B cell (primary cell): ENCODE data around the gene BMP7. TPM values are rescaled to one million over a fixed set of nuclear protein-coding genes. Genes with fewer than 3 reads are reported as not detected.

Experiments
- ATAC-seq: fragments of 200-7000 bp; cut with Tn5 transposase; one replicate; pipeline ENCODE4 v1.10.0; 2021; ENCODE audit warnings: low read depth, mild to moderate bottlenecking, moderate number of reproducible peaks, moderate library complexity
- CTCF ChIA-PET: fragments of 350-600 bp; sonication (Branson Sonifier 250); formaldehyde crosslinking; loops from one replicate; lab custom pipeline; 2021; ENCODE audit warnings: antibody characterized with exemption, inconsistent platforms; lab: Charles Lee
- POLR2A ChIA-PET: fragments of 350-600 bp; sonication (Branson Sonifier 250); formaldehyde crosslinking; loops from one replicate; lab custom pipeline; 2021; ENCODE audit warnings: antibody characterized with exemption; lab: Charles Lee
- DNase-seq: peaks from one replicate; pipeline ENCODE4 v3.0.0; 2013
- H2AFZ ChIP-seq: 2 replicates; pipeline ENCODE4 v1.6.1; 2012; ENCODE audit warnings: mild to moderate bottlenecking, low read depth, low read length; ENCODE audit not compliant: insufficient read depth, poor library complexity, severe bottlenecking
- H3K27ac ChIP-seq, 2 donors: 1 replicate in 1 of 2; 2 replicates in 1 of 2; pipeline ENCODE4 v1.5.1; 2012 to 2013; ENCODE audit warnings: low read length in 2 of 2, mild to moderate bottlenecking in 2 of 2, moderate library complexity in 1 of 2
- H3K27me3 ChIP-seq, 4 experiments: fragments of 200-600 bp in 1 of 4; sonication (generic) in 1 of 4; replicated peaks in 1 of 4; 1 replicate in 2 of 4; 2 replicates in 2 of 4; pipeline versions ENCODE4 v1.6.1 to v1.7.0; 2013 to 2016; ENCODE audit warnings: low read length in 3 of 4, mild to moderate bottlenecking in 2 of 4, mixed read lengths in 1 of 4, moderate library complexity in 1 of 4; ENCODE audit not compliant: insufficient read depth in 4 of 4, control insufficient read depth in 3 of 4; ENCODE audit errors: control extremely low read depth in 1 of 4
- H3K36me3 ChIP-seq, 2 experiments: replicated peaks in 1 of 2; 1 replicate in 1 of 2; 2 replicates in 1 of 2; pipeline versions ENCODE4 v1.6.1 to v1.7.1; 2013; ENCODE audit warnings: low read length in 1 of 2; ENCODE audit not compliant: insufficient read depth in 2 of 2, control insufficient read depth in 1 of 2; ENCODE audit errors: control extremely low read depth in 1 of 2, extremely low read depth in 1 of 2
- H3K4me1 ChIP-seq, 2 donors: fragments of 200-600 bp in 1 of 2; sonication (generic) in 1 of 2; 1 replicate in 1 of 2; 2 replicates in 1 of 2; pipeline versions ENCODE4 v1.5.1 to v1.6.1; 2013 to 2017; ENCODE audit warnings: low read length in 2 of 2; ENCODE audit not compliant: control insufficient read depth in 2 of 2, insufficient read depth in 2 of 2
- H3K4me2 ChIP-seq: replicated peaks from 2 replicates; pipeline ENCODE3; 2012; ENCODE audit warnings: mild to moderate bottlenecking, low read depth, low read length; ENCODE audit not compliant: poor library complexity, severe bottlenecking
- H3K4me3 ChIP-seq, 5 experiments: fragments of 200-600 bp in 1 of 5; sonication (generic) in 1 of 5; 1 replicate in 3 of 5; 2 replicates in 2 of 5; pipeline versions ENCODE4 v1.5.1 to v1.7.0; 2011 to 2016; ENCODE audit warnings: low read length in 4 of 5, mild to moderate bottlenecking in 4 of 5, low read depth in 2 of 5, control low read depth in 1 of 5, moderate library complexity in 1 of 5; ENCODE audit not compliant: insufficient read depth in 1 of 5; ENCODE audit errors: control extremely low read depth in 1 of 5, extremely low read depth in 1 of 5
- H3K79me2 ChIP-seq: fragments of 200-600 bp; sonication (generic); one replicate; pipeline ENCODE4 v1.6.0; 2016; ENCODE audit warnings: low read length; ENCODE audit not compliant: control insufficient read depth, insufficient read depth
- H3K9ac ChIP-seq: fragments of 200-600 bp; sonication (generic); 2 replicates; pipeline ENCODE4 v1.6.1; 2017; ENCODE audit warnings: mild to moderate bottlenecking, low read length, moderate library complexity
- H3K9me3 ChIP-seq, 3 donors: one replicate each; pipeline versions ENCODE4 v1.6.1 to v1.7.1; 2013; ENCODE audit warnings: low read length in 2 of 3; ENCODE audit not compliant: control insufficient read depth in 2 of 3, insufficient read depth in 1 of 3; ENCODE audit errors: control extremely low read depth in 1 of 3
- H4K20me1 ChIP-seq: 2 replicates; pipeline ENCODE4 v1.6.0; 2012; ENCODE audit warnings: mild to moderate bottlenecking, low read length; ENCODE audit not compliant: insufficient read depth, control insufficient read depth, poor library complexity, severe bottlenecking
- H3K27ac Mint-ChIP-seq: one replicate; pipeline ENCODE4 v1.8.0; 2021; ENCODE audit warnings: mixed read lengths
- H3K27me3 Mint-ChIP-seq: one replicate; pipeline ENCODE4 v1.8.0; 2021; ENCODE audit warnings: mixed read lengths
- H3K4me1 Mint-ChIP-seq: one replicate; pipeline ENCODE4 v1.8.0; 2021; ENCODE audit warnings: mixed read lengths
- H3K4me3 Mint-ChIP-seq: one replicate; pipeline ENCODE4 v1.8.0; 2021; ENCODE audit warnings: mixed read lengths
- H3K9me3 Mint-ChIP-seq: one replicate; pipeline ENCODE4 v1.8.0; 2022; ENCODE audit warnings: mixed read lengths; ENCODE audit not compliant: insufficient read depth
- CTCF ChIP-seq: fragments of 200-600 bp; IDR thresholded peaks from one replicate; pipeline ENCODE4 v1.8.0; 2022; ENCODE audit warnings: antibody characterized with exemption, mild to moderate bottlenecking
- EZH2 ChIP-seq: IDR thresholded peaks from 2 replicates; pipeline ENCODE4 v1.6.1; 2012; ENCODE audit warnings: borderline replicate concordance, low read depth, mild to moderate bottlenecking, moderate library complexity, low read length; ENCODE audit not compliant: insufficient read depth, poor library complexity, severe bottlenecking
- WGBS: methylation state at CpG from one replicate; pipeline ENCODE4 v1.1.5; 2013; ENCODE audit warnings: missing lambda C conversion rate; ENCODE audit not compliant: insufficient coverage; 5-methylcytosine and 5-hydroxymethylcytosine counted together
- intact Hi-C: fragments of 100-400 bp; cut with micrococcal nuclease; formaldehyde crosslinking; loops from one replicate; pipeline ENCODE4 v1.10.0; 2022
- polyA plus RNA-seq: library from polyadenylated mRNA; depleted of rRNA; stranded (reverse); fragments of >200 nt; gene quantifications from 2 replicates; pipeline ENCODE4 v1.2.3, GENCODE V29; 2012
- total RNA-seq, 2 donors: library from RNA; stranded (reverse); fragments of 120-200 nt in 1 of 2; gene quantifications; 1 replicate in 1 of 2; 2 replicates in 1 of 2; pipeline versions ENCODE4 v1.2.3 to v1.2.4, GENCODE V29; 2013 to 2022

The BMP7 gene
- total and polyA plus RNA-seq, 2 donors (not counting 1 experiment from before 2014, with no cell fraction given) = not detected

DNA sequence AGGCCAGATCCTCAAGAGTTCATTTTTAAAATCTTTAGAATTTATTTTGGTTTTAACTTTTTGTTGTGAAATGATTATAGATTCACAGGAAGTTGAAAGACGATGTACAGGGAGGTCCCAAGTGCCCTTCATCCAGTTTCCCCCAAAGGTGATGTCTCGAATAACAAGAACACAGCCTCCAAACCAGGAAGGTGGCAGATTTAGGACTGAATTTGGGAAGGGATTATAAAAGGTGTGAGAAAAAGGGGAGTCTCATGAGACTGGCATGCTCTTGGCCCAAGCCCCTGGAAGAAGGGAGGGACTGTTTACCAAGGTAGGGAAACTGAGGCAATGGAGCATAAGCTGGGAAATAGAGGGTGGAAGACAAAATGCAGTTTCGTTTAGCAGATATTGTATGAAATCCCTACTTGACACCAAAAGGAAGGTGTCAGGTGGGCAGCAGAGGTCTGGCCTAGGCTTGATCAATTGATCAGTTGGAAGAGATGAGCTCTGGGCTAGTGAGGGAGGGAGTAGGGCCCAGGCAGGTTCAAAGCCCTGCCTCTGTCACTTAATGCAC lies 81.2 kb downstream of the BMP7 start:
- Histone ChIP-seq H3K27me3 (no peaks in the 10 kb centered on the region), H2AFZ (no peak overlapping the region), H3K9ac (no peak overlapping the region), H4K20me1 (no peaks in the 10 kb centered on the region), H3K9me3 (peaks cover 0 to 10% (median 0%) of the 10 kb centered on the region in 3 donors), H3K79me2 (no peaks in the 10 kb centered on the region), H3K4me2 (no peak overlapping the region), H3K27ac (no peak overlapping the region), H3K36me3 (no peaks in the 10 kb centered on the region), H3K4me3 (no peak overlapping the region), H3K4me1 (no peaks in the 10 kb centered on the region)
- no peaks in the 10 kb centered on the region for H3K9me3 Mint-ChIP-seq
- ChIA-PET POLR2A (no interaction called here), CTCF (no interaction called here)
- 57% methylated on average over 1 of the region's 3 CpGs for WGBS
- ATAC-seq = no peak
- intact Hi-C loops = no loop called here
- no peak for TF ChIP-seq EZH2
- no peak for TF ChIP-seq CTCF
- no peak overlapping the region for H3K4me3 Mint-ChIP-seq
- peaks cover 12% of the 10 kb centered on the region for H3K27me3 Mint-ChIP-seq
- no peaks in the 10 kb centered on the region for H3K4me1 Mint-ChIP-seq
- no peak overlapping the region for H3K27ac Mint-ChIP-seq
- no peak for DNase-seq

GRCh38 chr20:57183457-57184009 lies 82.9 kb downstream of the BMP7 start:
- POLR2A ChIA-PET = no interaction called here
- TF ChIP-seq CTCF = no peak
- no peak for TF ChIP-seq EZH2
- ATAC-seq (no peak), DNase-seq (no peak)
- no peaks in the 10 kb centered on the region for H4K20me1 ChIP-seq
- H3K4me2 ChIP-seq = no peak overlapping the region
- H3K27me3 ChIP-seq = no peaks in the 10 kb centered on the region
- no peaks in the 10 kb centered on the region for H3K9me3 Mint-ChIP-seq
- no peaks in the 10 kb centered on the region for H3K4me1 ChIP-seq
- intact Hi-C loops = no loop called here
- H3K4me3 ChIP-seq = no peak overlapping the region
- H3K9me3 ChIP-seq = peaks cover 0 to 18% (median 0%) of the 10 kb centered on the region in 3 donors
- no peak overlapping the region for H3K4me3 Mint-ChIP-seq
- no peak overlapping the region for H3K9ac ChIP-seq
- H3K27me3 Mint-ChIP-seq = peaks cover 18% of the 10 kb centered on the region
- H3K79me2 ChIP-seq = no peaks in the 10 kb centered on the region
- no peak overlapping the region for H3K27ac ChIP-seq
- H3K27ac Mint-ChIP-seq = no peak overlapping the region
- CTCF ChIA-PET = no interaction called here
- no peaks in the 10 kb centered on the region for H3K4me1 Mint-ChIP-seq
- 89% methylated on average over 18 of the region's 19 CpGs for WGBS
- H2AFZ ChIP-seq = no peak overlapping the region
- H3K36me3 ChIP-seq = no peaks in the 10 kb centered on the region
